SU-DHL-6 (cell line): ENCODE data around the gene BICC1.

Experiments used
- H2AFZ ChIP-seq: fragments of 200-600 bp; sonication (generic); 2 replicates; pipeline ENCODE4 v1.6.1; 2014; ENCODE audit warnings: low read depth, mild to moderate bottlenecking, moderate library complexity, mixed read lengths, antibody characterized with exemption, low read length; ENCODE audit not compliant: severe bottlenecking
- H3F3A ChIP-seq: fragments of 200-600 bp; shearing (Covaris generic); 2 replicates; pipeline ENCODE4 v1.6.0; 2016; ENCODE audit warnings: antibody characterized with exemption, mild to moderate bottlenecking; ENCODE audit not compliant: insufficient read depth
- H3K27ac ChIP-seq: fragments of 200-600 bp; sonication (generic); 2 replicates; pipeline ENCODE4 v1.5.1; 2016; ENCODE audit warnings: low read depth, mild to moderate bottlenecking, low read length, moderate library complexity, mixed read lengths
- H3K27me3 ChIP-seq: fragments of 200-600 bp; sonication (generic), shearing (Covaris generic); 2 replicates; pipeline ENCODE4 v1.6.0; 2014; ENCODE audit warnings: mild to moderate bottlenecking, low read length
- H3K36me3 ChIP-seq: fragments of 200-600 bp; sonication (generic); 2 replicates; pipeline ENCODE4 v1.6.1; 2014; ENCODE audit warnings: mild to moderate bottlenecking, low read length, mixed read lengths
- H3K4me2 ChIP-seq: fragments of 300-600, 200-600 bp; shearing (Covaris generic), sonication (generic); 2 replicates; pipeline ENCODE4 v1.6.0; 2014; ENCODE audit warnings: low read length, low read depth, mild to moderate bottlenecking; ENCODE audit not compliant: poor library complexity, severe bottlenecking
- H3K4me3 ChIP-seq: fragments of 200-600 bp; sonication (generic); 2 replicates; pipeline ENCODE4 v1.5.1; 2014; ENCODE audit warnings: antibody characterized with exemption, low read length, mild to moderate bottlenecking, mixed read lengths; ENCODE audit not compliant: insufficient read depth, poor library complexity, severe bottlenecking
- H3K79me2 ChIP-seq: fragments of 200-600 bp; sonication (generic); 2 replicates; pipeline ENCODE4 v1.6.1; 2014; ENCODE audit warnings: mild to moderate bottlenecking, low read length, moderate library complexity; ENCODE audit not compliant: insufficient read depth
- H3K9ac ChIP-seq: fragments of 200-600 bp; sonication (generic); 2 replicates; pipeline ENCODE4 v1.7.0; 2014; ENCODE audit warnings: mild to moderate bottlenecking, low read length
- H3K9me2 ChIP-seq: fragments of 200-600 bp; sonication (generic); replicated peaks from 2 replicates; pipeline ENCODE4 v1.6.1; 2014; ENCODE audit warnings: low read length; ENCODE audit not compliant: insufficient read depth
- H3K9me3 ChIP-seq: fragments of 200-600 bp; sonication (generic); 2 replicates; pipeline ENCODE4 v1.6.1; 2014; ENCODE audit warnings: low read length, mixed read lengths; ENCODE audit not compliant: insufficient read depth
- H4K20me1 ChIP-seq: fragments of 200-600 bp; sonication (generic); 2 replicates; pipeline ENCODE4 v1.6.1; 2014; ENCODE audit warnings: low read depth, mild to moderate bottlenecking, antibody characterized with exemption, low read length, moderate library complexity, mixed read lengths
- EZH2phosphoT487 ChIP-seq: fragments of 200-600 bp; sonication (generic), shearing (Covaris generic); conservative IDR thresholded peaks from 2 replicates; pipeline ENCODE4 v1.6.1; 2018; ENCODE audit warnings: mild to moderate bottlenecking, antibody characterized with exemption, low read length, moderate library complexity, mixed read lengths
- TF ChIP-seq, protein P1 (sequence below): fragments of 200-600 bp; sonication (generic); IDR thresholded peaks from one replicate; pipeline ENCODE4 v1.5.1; 2017; ENCODE audit warnings: antibody characterized with exemption, mild to moderate bottlenecking, low read length, moderate library complexity; ENCODE audit not compliant: insufficient read depth, poor library complexity, severe bottlenecking

The BICC1 gene

DNA sequence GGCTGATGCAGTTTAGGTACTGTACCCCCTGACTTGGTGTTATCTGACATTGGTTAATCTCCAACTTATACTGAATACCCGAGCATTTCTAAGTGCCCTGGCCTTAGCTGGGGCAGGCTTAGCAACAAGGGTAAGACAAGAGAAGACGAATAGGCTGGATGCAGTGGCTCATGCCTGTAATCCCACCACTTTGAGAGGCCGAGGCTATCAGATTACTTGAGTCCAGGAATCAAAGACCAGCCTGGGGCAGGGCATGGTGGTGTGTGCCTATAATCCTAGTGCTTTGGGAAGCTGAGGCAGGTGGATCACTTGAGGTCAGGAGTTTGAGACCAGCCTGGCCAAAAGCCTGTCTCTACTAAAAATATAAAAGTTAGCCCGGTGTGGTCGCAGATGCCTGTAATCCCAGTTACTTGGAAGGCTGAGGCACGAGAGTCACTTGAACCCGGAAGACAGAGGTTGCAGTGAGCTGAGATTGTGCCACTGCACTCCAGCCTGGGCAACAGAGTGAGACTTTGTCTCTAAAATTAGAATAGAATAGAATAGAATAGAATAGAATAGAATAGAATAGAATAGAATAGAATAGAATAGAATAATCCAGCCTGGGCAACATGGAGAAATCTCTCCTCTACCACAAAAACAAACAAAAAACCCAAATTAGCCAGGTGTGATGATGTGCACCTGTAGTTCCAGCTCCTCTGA, 108.9 kb downstream of the BICC1 start:
- Histone ChIP-seq H3K9me3 (no peaks in the 10 kb centered on the region), H3K4me3 (no peak overlapping the region), H3F3A (no peaks in the 10 kb centered on the region), H3K27me3 (no peaks in the 10 kb centered on the region), H4K20me1 (no peaks in the 10 kb centered on the region), H3K9me2 (no peaks in the 10 kb centered on the region), H3K79me2 (no peaks in the 10 kb centered on the region), H3K36me3 (no peaks in the 10 kb centered on the region), H3K9ac (no peak overlapping the region), H3K27ac (no peak overlapping the region), H3K4me2 (no peak overlapping the region), H2AFZ (no peak overlapping the region)
- TF ChIP-seq EZH2phosphoT487, result no peak
- TF ChIP-seq, protein P1, sequence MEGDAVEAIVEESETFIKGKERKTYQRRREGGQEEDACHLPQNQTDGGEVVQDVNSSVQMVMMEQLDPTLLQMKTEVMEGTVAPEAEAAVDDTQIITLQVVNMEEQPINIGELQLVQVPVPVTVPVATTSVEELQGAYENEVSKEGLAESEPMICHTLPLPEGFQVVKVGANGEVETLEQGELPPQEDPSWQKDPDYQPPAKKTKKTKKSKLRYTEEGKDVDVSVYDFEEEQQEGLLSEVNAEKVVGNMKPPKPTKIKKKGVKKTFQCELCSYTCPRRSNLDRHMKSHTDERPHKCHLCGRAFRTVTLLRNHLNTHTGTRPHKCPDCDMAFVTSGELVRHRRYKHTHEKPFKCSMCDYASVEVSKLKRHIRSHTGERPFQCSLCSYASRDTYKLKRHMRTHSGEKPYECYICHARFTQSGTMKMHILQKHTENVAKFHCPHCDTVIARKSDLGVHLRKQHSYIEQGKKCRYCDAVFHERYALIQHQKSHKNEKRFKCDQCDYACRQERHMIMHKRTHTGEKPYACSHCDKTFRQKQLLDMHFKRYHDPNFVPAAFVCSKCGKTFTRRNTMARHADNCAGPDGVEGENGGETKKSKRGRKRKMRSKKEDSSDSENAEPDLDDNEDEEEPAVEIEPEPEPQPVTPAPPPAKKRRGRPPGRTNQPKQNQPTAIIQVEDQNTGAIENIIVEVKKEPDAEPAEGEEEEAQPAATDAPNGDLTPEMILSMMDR, result no peak

DNA sequence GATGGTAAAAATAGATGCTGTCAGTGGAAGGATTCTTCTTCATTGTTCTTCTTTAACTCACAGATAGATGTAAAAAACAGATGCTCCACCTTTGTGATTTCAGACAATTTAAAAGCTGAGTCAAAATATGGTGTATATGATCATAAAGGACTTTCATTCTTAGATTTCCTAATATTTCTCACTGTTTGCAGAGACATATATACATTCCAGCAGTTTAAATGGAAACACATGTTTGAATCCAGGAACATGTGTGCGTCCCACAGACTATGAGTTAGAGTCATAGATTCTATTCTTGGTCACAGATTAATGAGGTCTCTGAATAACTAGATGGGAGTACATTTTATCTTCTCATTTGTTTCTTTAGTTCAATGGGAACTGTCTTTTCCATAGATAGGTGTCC, 109.6 kb downstream of the BICC1 start:
- TF ChIP-seq, protein P1, result no peak
- TF ChIP-seq EZH2phosphoT487, result no peak
- Histone ChIP-seq H3K9me2 (no peaks in the 10 kb centered on the region), H3K36me3 (no peaks in the 10 kb centered on the region), H3K4me3 (no peak overlapping the region), H3K4me2 (no peak overlapping the region), H3K27me3 (no peaks in the 10 kb centered on the region), H3K9ac (no peak overlapping the region), H4K20me1 (no peaks in the 10 kb centered on the region), H3K79me2 (no peaks in the 10 kb centered on the region), H3K27ac (no peak overlapping the region), H2AFZ (no peak overlapping the region), H3F3A (no peaks in the 10 kb centered on the region), H3K9me3 (no peaks in the 10 kb centered on the region)

DNA sequence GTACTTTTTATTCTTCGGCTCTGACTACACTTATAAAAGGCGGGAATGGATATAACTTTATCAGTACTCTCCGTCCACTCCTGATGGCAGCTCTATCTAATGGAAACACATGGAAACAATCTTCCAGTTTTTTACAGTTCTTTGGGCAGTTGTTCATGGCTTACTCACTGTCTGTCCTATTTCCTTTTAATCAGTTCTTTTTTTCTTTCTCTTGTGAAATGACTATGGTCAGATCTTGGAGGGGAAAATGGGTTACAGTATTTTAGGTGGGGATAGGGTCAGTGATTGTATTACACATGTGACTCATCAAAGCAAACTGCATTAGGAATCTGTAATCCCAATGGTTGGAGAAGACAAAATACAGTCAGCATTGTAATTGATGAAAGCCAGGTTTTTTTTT, 112.4 kb downstream of the BICC1 start:
- no peaks in the 10 kb centered on the region for H3F3A ChIP-seq
- no peaks in the 10 kb centered on the region for H3K9me2 ChIP-seq
- no peaks in the 10 kb centered on the region for H3K9me3 ChIP-seq
- no peak overlapping the region for H2AFZ ChIP-seq
- no peak overlapping the region for H3K4me3 ChIP-seq
- TF ChIP-seq, protein P1, result no peak
- no peak for TF ChIP-seq EZH2phosphoT487
- no peaks in the 10 kb centered on the region for H3K36me3 ChIP-seq
- H3K27ac ChIP-seq, result no peak overlapping the region
- H3K4me2 ChIP-seq, result no peak overlapping the region
- no peaks in the 10 kb centered on the region for H4K20me1 ChIP-seq
- no peaks in the 10 kb centered on the region for H3K79me2 ChIP-seq
- no peak overlapping the region for H3K9ac ChIP-seq
- no peaks in the 10 kb centered on the region for H3K27me3 ChIP-seq
